WTC11 (cell line): ENCODE measurements around the gene ZNF487. TPM values are rescaled to one million over a fixed set of nuclear protein-coding genes. Genes with fewer than 3 reads are reported as not detected.

Experiments
- CREM ChIP-seq: sonication (generic); formaldehyde crosslinking; IDR thresholded peaks from 2 replicates; pipeline ENCODE4 v1.8.1; 2022; ENCODE audit warnings: mild to moderate bottlenecking, missing genetic modification reagents, moderate library complexity
- FOXK1 ChIP-seq: sonication (generic); formaldehyde crosslinking; IDR thresholded peaks from 2 replicates; pipeline ENCODE4 v1.8.0; 2022; ENCODE audit warnings: mild to moderate bottlenecking, moderate library complexity, missing genetic modification reagents
- FOXP1 ChIP-seq: sonication (generic); formaldehyde crosslinking; IDR thresholded peaks from 2 replicates; pipeline ENCODE4 v1.8.0; 2022; ENCODE audit warnings: missing genetic modification reagents, mild to moderate bottlenecking, moderate library complexity, borderline replicate concordance
- GABPB1 ChIP-seq: sonication (generic); formaldehyde crosslinking; IDR thresholded peaks from 2 replicates; pipeline ENCODE4 v1.8.1; 2023; ENCODE audit warnings: mild to moderate bottlenecking, missing genetic modification reagents
- IRF2 ChIP-seq: sonication (generic); formaldehyde crosslinking; IDR thresholded peaks from 2 replicates; pipeline ENCODE4 v1.8.0; 2022; ENCODE audit warnings: low read depth, missing genetic modification reagents, borderline replicate concordance
- MYBL2 ChIP-seq: sonication (generic); formaldehyde crosslinking; IDR thresholded peaks from 2 replicates; pipeline ENCODE4 v1.8.1; 2023; ENCODE audit warnings: mild to moderate bottlenecking, moderate library complexity, missing genetic modification reagents
- NFE2L1 ChIP-seq: sonication (generic); formaldehyde crosslinking; IDR thresholded peaks from 2 replicates; pipeline ENCODE4 v1.8.1; 2023; ENCODE audit warnings: missing genetic modification reagents
- NFYB ChIP-seq: sonication (generic); formaldehyde crosslinking; conservative IDR thresholded peaks from 2 replicates; pipeline ENCODE4 v1.8.0; 2022; ENCODE audit warnings: low read depth, missing genetic modification reagents
- NR1H2 ChIP-seq: sonication (generic); formaldehyde crosslinking; IDR thresholded peaks from 2 replicates; pipeline ENCODE4 v1.9.0; 2021; ENCODE audit warnings: mild to moderate bottlenecking, moderate library complexity, missing genetic modification reagents
- RELA ChIP-seq: sonication (generic); formaldehyde crosslinking; IDR thresholded peaks from 2 replicates; pipeline ENCODE4 v1.8.1; 2022; ENCODE audit warnings: missing genetic modification reagents, mild to moderate bottlenecking, borderline replicate concordance
- SMAD4 ChIP-seq: sonication (generic); formaldehyde crosslinking; IDR thresholded peaks from 2 replicates; pipeline ENCODE4 v1.8.0; 2022; ENCODE audit warnings: mild to moderate bottlenecking, missing genetic modification reagents
- TCF7 ChIP-seq: sonication (generic); formaldehyde crosslinking; IDR thresholded peaks from 2 replicates; pipeline ENCODE4 v1.8.0; 2022; ENCODE audit warnings: mild to moderate bottlenecking, low read depth, missing genetic modification reagents, moderate library complexity
- TEAD4 ChIP-seq: sonication (generic); formaldehyde crosslinking; IDR thresholded peaks from 2 replicates; pipeline ENCODE4 v1.8.0; 2022; ENCODE audit warnings: mild to moderate bottlenecking, missing genetic modification reagents
- ZBTB21 ChIP-seq: sonication (generic); formaldehyde crosslinking; IDR thresholded peaks from 2 replicates; pipeline ENCODE4 v1.8.1; 2023; ENCODE audit warnings: mild to moderate bottlenecking, missing genetic modification reagents, borderline replicate concordance
- ZNF232 ChIP-seq: sonication (generic); formaldehyde crosslinking; IDR thresholded peaks from 2 replicates; pipeline ENCODE4 v1.8.0; 2022; ENCODE audit warnings: mild to moderate bottlenecking, missing genetic modification reagents
- ZNF263 ChIP-seq: sonication (generic); formaldehyde crosslinking; IDR thresholded peaks from 2 replicates; pipeline ENCODE4 v1.8.1; 2022; ENCODE audit warnings: low read depth, mild to moderate bottlenecking, moderate library complexity, missing genetic modification reagents
- ZNF416 ChIP-seq: fragments of 250-450 bp; sonication (Bioruptor Pico); IDR thresholded peaks from 2 replicates; pipeline ENCODE4 v1.9.0; 2021; ENCODE audit warnings: mild to moderate bottlenecking, inconsistent platforms
- total RNA-seq: library from RNA; stranded (reverse); gene quantifications from 3 replicates; pipeline ENCODE4 v1.2.3, GENCODE V29; 2021
- TF ChIP-seq, protein P1 (sequence below): sonication (generic); formaldehyde crosslinking; IDR thresholded peaks from 2 replicates; pipeline ENCODE4 v1.8.1; 2022; ENCODE audit warnings: mild to moderate bottlenecking, moderate library complexity, missing genetic modification reagents
- TF ChIP-seq, protein P2 (sequence below): sonication (generic); formaldehyde crosslinking; IDR thresholded peaks from 2 replicates; pipeline ENCODE4 v1.8.0; 2022; ENCODE audit warnings: mild to moderate bottlenecking, missing genetic modification reagents
- TF ChIP-seq, protein P3 (sequence below): sonication (generic); formaldehyde crosslinking; IDR thresholded peaks from 2 replicates; pipeline ENCODE4 v1.8.1; 2023; ENCODE audit warnings: mild to moderate bottlenecking, missing genetic modification reagents, moderate library complexity
- TF ChIP-seq, protein P4 (sequence below): sonication (generic); formaldehyde crosslinking; IDR thresholded peaks from 2 replicates; pipeline ENCODE4 v1.8.0; 2022; ENCODE audit warnings: mild to moderate bottlenecking, missing genetic modification reagents
- TF ChIP-seq, protein P5 (sequence below): fragments of 250-450 bp; sonication (Bioruptor Pico); IDR thresholded peaks from 2 replicates; pipeline ENCODE4 v1.8.0; 2021; ENCODE audit warnings: mild to moderate bottlenecking
- TF ChIP-seq, protein P6 (sequence below): sonication (generic); formaldehyde crosslinking; IDR thresholded peaks from 2 replicates; pipeline ENCODE4 v1.8.1; 2022; ENCODE audit warnings: low read depth, mild to moderate bottlenecking, moderate library complexity, missing genetic modification reagents, borderline replicate concordance
- TF ChIP-seq, protein P7 (sequence below): sonication (generic); formaldehyde crosslinking; IDR thresholded peaks from 2 replicates; pipeline ENCODE4 v1.8.1; 2023; ENCODE audit warnings: mild to moderate bottlenecking, missing genetic modification reagents
- TF ChIP-seq, protein P8 (sequence below): sonication (generic); formaldehyde crosslinking; IDR thresholded peaks from 2 replicates; pipeline ENCODE4 v1.8.0; 2023; ENCODE audit warnings: missing genetic modification reagents
- TF ChIP-seq, protein P9 (sequence below): sonication (generic); formaldehyde crosslinking; IDR thresholded peaks from 2 replicates; pipeline ENCODE4 v1.8.0; 2022; ENCODE audit warnings: mild to moderate bottlenecking, missing genetic modification reagents
- TF ChIP-seq, protein P10 (sequence below): sonication (generic); formaldehyde crosslinking; IDR thresholded peaks from 2 replicates; pipeline ENCODE4 v1.8.1; 2023; ENCODE audit warnings: mild to moderate bottlenecking, moderate library complexity, missing genetic modification reagents

Gene ZNF487
- total RNA-seq, 1 experiment from 2014 or later, result 2.3 TPM

DNA sequence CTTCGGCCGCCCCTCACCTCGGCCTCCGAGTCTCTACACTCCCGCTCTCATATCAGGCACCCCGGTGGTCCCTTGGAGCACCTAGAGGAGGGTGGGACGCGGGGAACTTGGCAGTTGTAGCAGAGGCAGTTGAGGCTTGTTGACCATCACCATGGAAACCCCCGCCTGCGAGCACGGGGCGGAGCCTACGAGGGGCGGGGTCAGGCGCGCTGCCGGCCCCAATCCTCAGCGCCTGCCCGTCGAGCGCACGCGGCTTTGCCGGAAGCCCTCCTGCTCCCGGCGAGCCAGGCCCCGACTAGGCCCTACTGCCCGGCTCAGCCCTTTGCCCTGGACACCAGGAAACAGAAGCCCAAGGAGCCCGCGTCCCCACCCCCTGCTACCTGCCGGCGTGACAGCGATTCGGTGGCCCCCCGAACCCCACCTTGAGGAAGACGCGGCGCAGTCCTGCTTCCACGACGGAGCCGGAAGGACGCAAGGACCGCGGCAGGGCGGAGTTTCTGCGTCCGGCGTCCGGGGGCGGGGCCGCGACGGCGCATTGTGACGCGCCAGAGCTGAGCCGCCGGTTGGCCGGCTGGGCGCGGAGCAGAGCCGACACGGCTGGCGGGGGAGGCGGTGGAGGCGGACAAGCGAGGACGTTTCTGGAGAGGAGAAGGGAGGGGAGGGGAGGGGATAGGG, 28.1 kb upstream of the ZNF487 start, which contains the start of gene HNRNPF (continued):
- TF ChIP-seq NR1H2 (CRISPR knock-in tag), result 0 out of 2 replicates have a peak, but pooled peaks have one; percentile 26
- TF ChIP-seq, protein P1, sequence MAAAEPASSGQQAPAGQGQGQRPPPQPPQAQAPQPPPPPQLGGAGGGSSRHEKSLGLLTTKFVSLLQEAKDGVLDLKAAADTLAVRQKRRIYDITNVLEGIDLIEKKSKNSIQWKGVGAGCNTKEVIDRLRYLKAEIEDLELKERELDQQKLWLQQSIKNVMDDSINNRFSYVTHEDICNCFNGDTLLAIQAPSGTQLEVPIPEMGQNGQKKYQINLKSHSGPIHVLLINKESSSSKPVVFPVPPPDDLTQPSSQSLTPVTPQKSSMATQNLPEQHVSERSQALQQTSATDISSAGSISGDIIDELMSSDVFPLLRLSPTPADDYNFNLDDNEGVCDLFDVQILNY (CRISPR knock-in tag), result peak; percentile 81; the same call in 1 of the 2 replicates
- peak; percentile 75; the same call in 1 of the 2 replicates for TF ChIP-seq TEAD4 (CRISPR knock-in tag)
- peak; percentile 81 for TF ChIP-seq GABPB1 (CRISPR knock-in tag)
- TF ChIP-seq ZBTB21 (CRISPR knock-in tag), result no peak
- 0 out of 2 replicates have a peak, but pooled peaks have one; percentile 49 for TF ChIP-seq TCF7 (CRISPR knock-in tag)
- TF ChIP-seq CREM, result peak; percentile 86
- TF ChIP-seq, protein P2, sequence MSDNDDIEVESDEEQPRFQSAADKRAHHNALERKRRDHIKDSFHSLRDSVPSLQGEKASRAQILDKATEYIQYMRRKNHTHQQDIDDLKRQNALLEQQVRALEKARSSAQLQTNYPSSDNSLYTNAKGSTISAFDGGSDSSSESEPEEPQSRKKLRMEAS (CRISPR knock-in tag), result peak; percentile 96
- peak; percentile 62; the same call in 1 of the 2 replicates for TF ChIP-seq SMAD4 (CRISPR knock-in tag)
- TF ChIP-seq ZNF232 (CRISPR knock-in tag), result peak; percentile 70; the same call in 1 of the 2 replicates
- peak; percentile 85 for TF ChIP-seq FOXP1 (CRISPR knock-in tag)
- TF ChIP-seq, protein P3, sequence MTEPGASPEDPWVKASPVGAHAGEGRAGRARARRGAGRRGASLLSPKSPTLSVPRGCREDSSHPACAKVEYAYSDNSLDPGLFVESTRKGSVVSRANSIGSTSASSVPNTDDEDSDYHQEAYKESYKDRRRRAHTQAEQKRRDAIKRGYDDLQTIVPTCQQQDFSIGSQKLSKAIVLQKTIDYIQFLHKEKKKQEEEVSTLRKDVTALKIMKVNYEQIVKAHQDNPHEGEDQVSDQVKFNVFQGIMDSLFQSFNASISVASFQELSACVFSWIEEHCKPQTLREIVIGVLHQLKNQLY (CRISPR knock-in tag), result no peak
- TF ChIP-seq, protein P4, sequence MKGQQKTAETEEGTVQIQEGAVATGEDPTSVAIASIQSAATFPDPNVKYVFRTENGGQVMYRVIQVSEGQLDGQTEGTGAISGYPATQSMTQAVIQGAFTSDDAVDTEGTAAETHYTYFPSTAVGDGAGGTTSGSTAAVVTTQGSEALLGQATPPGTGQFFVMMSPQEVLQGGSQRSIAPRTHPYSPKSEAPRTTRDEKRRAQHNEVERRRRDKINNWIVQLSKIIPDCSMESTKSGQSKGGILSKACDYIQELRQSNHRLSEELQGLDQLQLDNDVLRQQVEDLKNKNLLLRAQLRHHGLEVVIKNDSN, result peak; percentile 38; the same call in 1 of the 2 replicates
- TF ChIP-seq RELA (CRISPR knock-in tag), result peak; percentile 76; the same call in 1 of the 2 replicates
- TF ChIP-seq, protein P5, sequence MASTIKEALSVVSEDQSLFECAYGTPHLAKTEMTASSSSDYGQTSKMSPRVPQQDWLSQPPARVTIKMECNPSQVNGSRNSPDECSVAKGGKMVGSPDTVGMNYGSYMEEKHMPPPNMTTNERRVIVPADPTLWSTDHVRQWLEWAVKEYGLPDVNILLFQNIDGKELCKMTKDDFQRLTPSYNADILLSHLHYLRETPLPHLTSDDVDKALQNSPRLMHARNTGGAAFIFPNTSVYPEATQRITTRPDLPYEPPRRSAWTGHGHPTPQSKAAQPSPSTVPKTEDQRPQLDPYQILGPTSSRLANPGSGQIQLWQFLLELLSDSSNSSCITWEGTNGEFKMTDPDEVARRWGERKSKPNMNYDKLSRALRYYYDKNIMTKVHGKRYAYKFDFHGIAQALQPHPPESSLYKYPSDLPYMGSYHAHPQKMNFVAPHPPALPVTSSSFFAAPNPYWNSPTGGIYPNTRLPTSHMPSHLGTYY, result no peak
- TF ChIP-seq ZNF416 (CRISPR knock-in tag), result no peak
- peak; percentile 64; the same call in 1 of the 2 replicates for TF ChIP-seq NFE2L1
- TF ChIP-seq ZNF263, result no peak
- TF ChIP-seq, protein P6, sequence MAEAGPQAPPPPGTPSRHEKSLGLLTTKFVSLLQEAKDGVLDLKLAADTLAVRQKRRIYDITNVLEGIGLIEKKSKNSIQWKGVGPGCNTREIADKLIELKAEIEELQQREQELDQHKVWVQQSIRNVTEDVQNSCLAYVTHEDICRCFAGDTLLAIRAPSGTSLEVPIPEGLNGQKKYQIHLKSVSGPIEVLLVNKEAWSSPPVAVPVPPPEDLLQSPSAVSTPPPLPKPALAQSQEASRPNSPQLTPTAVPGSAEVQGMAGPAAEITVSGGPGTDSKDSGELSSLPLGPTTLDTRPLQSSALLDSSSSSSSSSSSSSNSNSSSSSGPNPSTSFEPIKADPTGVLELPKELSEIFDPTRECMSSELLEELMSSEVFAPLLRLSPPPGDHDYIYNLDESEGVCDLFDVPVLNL (CRISPR knock-in tag), result peak; percentile 71; the same call in 1 of the 2 replicates
- TF ChIP-seq NFYB (CRISPR knock-in tag), result peak; percentile 36; the same call in 1 of the 2 replicates
- TF ChIP-seq IRF2 (CRISPR knock-in tag), result peak; percentile 78; the same call in 1 of the 2 replicates
- TF ChIP-seq, protein P7, sequence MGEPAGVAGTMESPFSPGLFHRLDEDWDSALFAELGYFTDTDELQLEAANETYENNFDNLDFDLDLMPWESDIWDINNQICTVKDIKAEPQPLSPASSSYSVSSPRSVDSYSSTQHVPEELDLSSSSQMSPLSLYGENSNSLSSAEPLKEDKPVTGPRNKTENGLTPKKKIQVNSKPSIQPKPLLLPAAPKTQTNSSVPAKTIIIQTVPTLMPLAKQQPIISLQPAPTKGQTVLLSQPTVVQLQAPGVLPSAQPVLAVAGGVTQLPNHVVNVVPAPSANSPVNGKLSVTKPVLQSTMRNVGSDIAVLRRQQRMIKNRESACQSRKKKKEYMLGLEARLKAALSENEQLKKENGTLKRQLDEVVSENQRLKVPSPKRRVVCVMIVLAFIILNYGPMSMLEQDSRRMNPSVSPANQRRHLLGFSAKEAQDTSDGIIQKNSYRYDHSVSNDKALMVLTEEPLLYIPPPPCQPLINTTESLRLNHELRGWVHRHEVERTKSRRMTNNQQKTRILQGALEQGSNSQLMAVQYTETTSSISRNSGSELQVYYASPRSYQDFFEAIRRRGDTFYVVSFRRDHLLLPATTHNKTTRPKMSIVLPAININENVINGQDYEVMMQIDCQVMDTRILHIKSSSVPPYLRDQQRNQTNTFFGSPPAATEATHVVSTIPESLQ (CRISPR knock-in tag), result no peak
- TF ChIP-seq, protein P8, sequence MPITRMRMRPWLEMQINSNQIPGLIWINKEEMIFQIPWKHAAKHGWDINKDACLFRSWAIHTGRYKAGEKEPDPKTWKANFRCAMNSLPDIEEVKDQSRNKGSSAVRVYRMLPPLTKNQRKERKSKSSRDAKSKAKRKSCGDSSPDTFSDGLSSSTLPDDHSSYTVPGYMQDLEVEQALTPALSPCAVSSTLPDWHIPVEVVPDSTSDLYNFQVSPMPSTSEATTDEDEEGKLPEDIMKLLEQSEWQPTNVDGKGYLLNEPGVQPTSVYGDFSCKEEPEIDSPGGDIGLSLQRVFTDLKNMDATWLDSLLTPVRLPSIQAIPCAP, result peak; percentile 66; the same call in 1 of the 2 replicates
- TF ChIP-seq MYBL2 (CRISPR knock-in tag), result peak; percentile 93
- TF ChIP-seq, protein P9, sequence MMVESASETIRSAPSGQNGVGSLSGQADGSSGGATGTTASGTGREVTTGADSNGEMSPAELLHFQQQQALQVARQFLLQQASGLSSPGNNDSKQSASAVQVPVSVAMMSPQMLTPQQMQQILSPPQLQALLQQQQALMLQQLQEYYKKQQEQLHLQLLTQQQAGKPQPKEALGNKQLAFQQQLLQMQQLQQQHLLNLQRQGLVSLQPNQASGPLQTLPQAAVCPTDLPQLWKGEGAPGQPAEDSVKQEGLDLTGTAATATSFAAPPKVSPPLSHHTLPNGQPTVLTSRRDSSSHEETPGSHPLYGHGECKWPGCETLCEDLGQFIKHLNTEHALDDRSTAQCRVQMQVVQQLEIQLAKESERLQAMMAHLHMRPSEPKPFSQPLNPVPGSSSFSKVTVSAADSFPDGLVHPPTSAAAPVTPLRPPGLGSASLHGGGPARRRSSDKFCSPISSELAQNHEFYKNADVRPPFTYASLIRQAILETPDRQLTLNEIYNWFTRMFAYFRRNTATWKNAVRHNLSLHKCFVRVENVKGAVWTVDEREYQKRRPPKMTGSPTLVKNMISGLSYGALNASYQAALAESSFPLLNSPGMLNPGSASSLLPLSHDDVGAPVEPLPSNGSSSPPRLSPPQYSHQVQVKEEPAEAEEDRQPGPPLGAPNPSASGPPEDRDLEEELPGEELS (CRISPR knock-in tag), result peak; percentile 88
- TF ChIP-seq FOXK1, result peak; percentile 83
- TF ChIP-seq, protein P10, sequence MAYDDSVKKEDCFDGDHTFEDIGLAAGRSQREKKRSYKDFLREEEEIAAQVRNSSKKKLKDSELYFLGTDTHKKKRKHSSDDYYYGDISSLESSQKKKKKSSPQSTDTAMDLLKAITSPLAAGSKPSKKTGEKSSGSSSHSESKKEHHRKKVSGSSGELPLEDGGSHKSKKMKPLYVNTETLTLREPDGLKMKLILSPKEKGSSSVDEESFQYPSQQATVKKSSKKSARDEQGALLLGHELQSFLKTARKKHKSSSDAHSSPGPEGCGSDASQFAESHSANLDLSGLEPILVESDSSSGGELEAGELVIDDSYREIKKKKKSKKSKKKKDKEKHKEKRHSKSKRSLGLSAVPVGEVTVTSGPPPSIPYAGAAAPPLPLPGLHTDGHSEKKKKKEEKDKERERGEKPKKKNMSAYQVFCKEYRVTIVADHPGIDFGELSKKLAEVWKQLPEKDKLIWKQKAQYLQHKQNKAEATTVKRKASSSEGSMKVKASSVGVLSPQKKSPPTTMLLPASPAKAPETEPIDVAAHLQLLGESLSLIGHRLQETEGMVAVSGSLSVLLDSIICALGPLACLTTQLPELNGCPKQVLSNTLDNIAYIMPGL (CRISPR knock-in tag), result peak; percentile 76; the same call in 1 of the 2 replicates
